ENCODE measurements around the gene ASGR2. TPM values are rescaled to one million over a fixed set of nuclear protein-coding genes. Genes with fewer than 3 reads are reported as not detected.

Gene ASGR2
- total RNA-seq, 4 donors from 2014 or later = 3.4 to 11.8 (median 6.8) TPM

GRCh38 chr17:7113273-7114071 lies 1.1 kb downstream of the ASGR2 start:
- Histone ChIP-seq H3K9me3 (no peaks in the 10 kb centered on the region), H3K27ac (no peak overlapping the region), H3K27me3 (peaks cover 13% of the 10 kb centered on the region), H3K4me1 (no peaks in the 10 kb centered on the region), H3K36me3 (no peaks in the 10 kb centered on the region), H3K4me3 (no peak overlapping the region)
- 82% methylated on average over 13 of the region's 15 CpGs for WGBS
- no peak for DNase-seq (ENCODE audit: low spot score in 2 of 2)
- TF ChIP-seq POLR2AphosphoS5 (IDR thresholded peaks at IDR 0.05) = no peak
- no peak for TF ChIP-seq POLR2A (IDR thresholded peaks at IDR 0.05)
- TF ChIP-seq EP300 (IDR thresholded peaks at IDR 0.05) = no peak
- TF ChIP-seq CTCF (IDR thresholded peaks at IDR 0.05) = no peak

- Histone ChIP-seq H3K36me3 (no peaks in the 10 kb centered on the region), H3K9me3 (no peaks in the 10 kb centered on the region), H3K4me1 (no peaks in the 10 kb centered on the region), H3K27me3 (peaks cover 20% of the 10 kb centered on the region), H3K27ac (no peak overlapping the region), H3K4me3 (no peak overlapping the region)
- no peak for DNase-seq (ENCODE audit: low spot score in 2 of 2)
- TF ChIP-seq POLR2A (IDR thresholded peaks at IDR 0.05) (no peak), CTCF (IDR thresholded peaks at IDR 0.05) (no peak), EP300 (IDR thresholded peaks at IDR 0.05) (no peak), POLR2AphosphoS5 (IDR thresholded peaks at IDR 0.05) (no peak)
- 55% methylated on average over 6 of the region's 10 CpGs for WGBS
Measured at GRCh38 chr17:7112510-7113108, 2.0 kb downstream of the ASGR2 start.

GRCh38 chr17:7111784-7112509 lies 2.7 kb downstream of the ASGR2 start:
- H3K9me3 ChIP-seq = no peaks in the 10 kb centered on the region
- 40% methylated on average over 12 of the region's 12 CpGs for WGBS
- no peak for DNase-seq (ENCODE audit: low spot score in 2 of 2)
- TF ChIP-seq POLR2AphosphoS5 (IDR thresholded peaks at IDR 0.05) (no peak), POLR2A (IDR thresholded peaks at IDR 0.05) (no peak), CTCF (IDR thresholded peaks at IDR 0.05) (no peak), EP300 (IDR thresholded peaks at IDR 0.05) (no peak)
- H3K4me1 ChIP-seq = no peaks in the 10 kb centered on the region
- peaks cover 22% of the 10 kb centered on the region for H3K27me3 ChIP-seq
- H3K4me3 ChIP-seq = no peak overlapping the region
- H3K36me3 ChIP-seq = no peaks in the 10 kb centered on the region
- no peak overlapping the region for H3K27ac ChIP-seq

GRCh38 chr17:7110617-7111306 lies 3.9 kb downstream of the ASGR2 start:
- Histone ChIP-seq H3K4me3 (no peak overlapping the region), H3K27ac (no peak overlapping the region), H3K36me3 (no peaks in the 10 kb centered on the region), H3K4me1 (no peaks in the 10 kb centered on the region), H3K27me3 (peaks cover 22% of the 10 kb centered on the region), H3K9me3 (no peaks in the 10 kb centered on the region)
- no peak for DNase-seq (ENCODE audit: low spot score in 2 of 2)
- 57% methylated on average over 11 of the region's 11 CpGs for WGBS
- TF ChIP-seq EP300 (IDR thresholded peaks at IDR 0.05) (no peak), CTCF (IDR thresholded peaks at IDR 0.05) (no peak)
